ENCODE data around the gene GPBAR1. TPM values are rescaled to one million over a fixed set of nuclear protein-coding genes. Genes with fewer than 3 reads are reported as not detected.

The GPBAR1 gene
- total RNA-seq, 1 experiment from 2014 or later, result 0.16 TPM

GRCh38 chr2:218216674-218217359 is 44.0 kb upstream of the GPBAR1 start, which contains the start of gene ARPC2:
Gene ARPC2, plus strand, starts transcription at chr2:218217189. Its CDS starts 282 bp downstream, at chr2:218217471.
- H3K27ac Mint-ChIP-seq (ENCODE audit: low read depth, unreplicated experiment), result peak within 1 kb of the TSS; percentile 99
- peaks cover 36% of the 10 kb centered on the region for H3K4me1 Mint-ChIP-seq (ENCODE audit: insufficient read depth, unreplicated experiment)
- BruUV-seq (replicated peaks), result no TSS peak
- no peaks in the 10 kb centered on the region for H3K27me3 Mint-ChIP-seq (ENCODE audit: insufficient read depth, unreplicated experiment)
- no peak for TF ChIP-seq CTCF (IDR thresholded peaks at IDR 0.05; ENCODE audit: unreplicated experiment)
- CTCF ChIA-PET, result interaction anchor here (0.6 to 2.2 kb wide), 8 partner anchors 10 to 1613 kb away, joined by 3 to 13 read pairs (median 4); no protein-coding TSS in a partner anchor
- peak within 1 kb of the TSS; percentile 95 for H3K4me3 Mint-ChIP-seq (ENCODE audit: unreplicated experiment)
- POLR2A ChIA-PET, result interaction anchor here (0.6 to 7.8 kb wide), 24 partner anchors 9 to 680 kb away, joined by 3 to 171 read pairs (median 4); partner anchors contain the start of genes AAMP, PNKD, TMBIM1 and ZNF142
- peak; percentile 90 for DNase-seq (ENCODE audit: unreplicated experiment)
- H3K9me3 Mint-ChIP-seq (ENCODE audit: unreplicated experiment), result no peaks in the 10 kb centered on the region
- intact Hi-C loops (cut with micrococcal nuclease), result loop anchor here (2.0 kb wide), 1 partner anchor 180 kb away; no protein-coding TSS in a partner anchor
- peaks cover 29% of the 10 kb centered on the region for H3K36me3 Mint-ChIP-seq (ENCODE audit: insufficient read depth, unreplicated experiment)

- peak; percentile 40 for DNase-seq (ENCODE audit: unreplicated experiment)
- Mint-ChIP-seq H3K4me3 (ENCODE audit: unreplicated experiment) (peak overlapping the region; percentile 95), H3K27ac (ENCODE audit: low read depth, unreplicated experiment) (peak overlapping the region; percentile 99), H3K36me3 (ENCODE audit: insufficient read depth, unreplicated experiment) (peaks cover 32% of the 10 kb centered on the region), H3K9me3 (ENCODE audit: unreplicated experiment) (no peaks in the 10 kb centered on the region), H3K27me3 (ENCODE audit: insufficient read depth, unreplicated experiment) (no peaks in the 10 kb centered on the region), H3K4me1 (ENCODE audit: insufficient read depth, unreplicated experiment) (peaks cover 40% of the 10 kb centered on the region)
- intact Hi-C loops (cut with micrococcal nuclease), result loop anchor here (2.0 kb wide), 1 partner anchor 179 kb away; no protein-coding TSS in a partner anchor
- ChIA-PET POLR2A (interaction anchor here (0.5 to 7.8 kb wide), 13 partner anchors 10 to 178 kb away, joined by 3 to 171 read pairs (median 10); partner anchors contain the start of genes AAMP, PNKD and TMBIM1), CTCF (interaction anchor here (0.6 to 1.0 kb wide), 5 partner anchors 9 to 97 kb away, joined by 3 to 9 read pairs (median 4); no protein-coding TSS in a partner anchor)
- BruUV-seq (replicated peaks), result TSS peak; percentile 32
- TF ChIP-seq CTCF (IDR thresholded peaks at IDR 0.05; ENCODE audit: unreplicated experiment), result no peak
These were observed 43.2 kb upstream of the GPBAR1 start for GRCh38 chr2:218217360-218218267.

- Mint-ChIP-seq H3K27me3 (ENCODE audit: insufficient read depth, unreplicated experiment) (no peaks in the 10 kb centered on the region), H3K27ac (ENCODE audit: low read depth, unreplicated experiment) (peak overlapping the region; percentile 99), H3K9me3 (ENCODE audit: unreplicated experiment) (no peaks in the 10 kb centered on the region), H3K4me3 (ENCODE audit: unreplicated experiment) (peak overlapping the region; percentile 95), H3K4me1 (ENCODE audit: insufficient read depth, unreplicated experiment) (peaks cover 47% of the 10 kb centered on the region), H3K36me3 (ENCODE audit: insufficient read depth, unreplicated experiment) (peaks cover 39% of the 10 kb centered on the region)
- POLR2A ChIA-PET, result interaction anchor here (0.5 to 7.8 kb wide), 25 partner anchors 9 to 1031 kb away, joined by 3 to 171 read pairs (median 4); partner anchors contain the start of genes AAMP, PLCD4, PNKD and SLC11A1
- no peak for TF ChIP-seq CTCF (IDR thresholded peaks at IDR 0.05; ENCODE audit: unreplicated experiment)
- BruUV-seq (replicated peaks), result no TSS peak
- peak; percentile 17 for DNase-seq (ENCODE audit: unreplicated experiment)
- CTCF ChIA-PET, result interaction anchor here (0.6 to 3.0 kb wide), 8 partner anchors 11 to 472 kb away, joined by 3 to 15 read pairs (median 4); no protein-coding TSS in a partner anchor
- intact Hi-C loops (cut with micrococcal nuclease), result no loop called here
These were observed 42.3 kb upstream of the GPBAR1 start for GRCh38 chr2:218218268-218219185.

Data from MCF 10A (cell line).